Effector memory CD4-positive, alpha-beta T cell (primary cell): Measurements from ENCODE around the gene LCN6.
"Not testable (repeated sequence)": the region's sequence is repeated elsewhere in the genome, so short reads cannot be mapped to it uniquely, and the experiment has no call there.

Experiments
- DNase-seq, 3 donors: peaks; one replicate each; pipeline ENCODE4 v3.0.0-alpha.2; 2020
- H3K27ac ChIP-seq: 2 replicates; pipeline ENCODE4 v1.7.0; 2013; ENCODE audit warnings: mild to moderate bottlenecking, low read length, moderate library complexity; ENCODE audit not compliant: insufficient read depth, poor library complexity, severe bottlenecking
- H3K27me3 ChIP-seq: replicated peaks from 2 replicates; pipeline ENCODE4 v1.7.0; 2013; ENCODE audit warnings: mild to moderate bottlenecking, low read length; ENCODE audit not compliant: insufficient read depth, control insufficient read depth, poor library complexity, severe bottlenecking
- H3K36me3 ChIP-seq: 2 replicates; pipeline ENCODE4 v1.7.0; 2013; ENCODE audit warnings: mild to moderate bottlenecking, low read length, moderate library complexity; ENCODE audit not compliant: control insufficient read depth, insufficient read depth
- H3K4me1 ChIP-seq: 2 replicates; pipeline ENCODE4 v1.7.0; 2013; ENCODE audit warnings: low read length, mild to moderate bottlenecking; ENCODE audit not compliant: control insufficient read depth, insufficient read depth, poor library complexity, severe bottlenecking
- H3K4me3 ChIP-seq: 2 replicates; pipeline ENCODE4 v1.7.0; 2013; ENCODE audit warnings: low read length, low read depth, mild to moderate bottlenecking; ENCODE audit not compliant: insufficient read depth, poor library complexity, severe bottlenecking
- H3K9me3 ChIP-seq: 2 replicates; pipeline ENCODE4 v1.7.0; 2013; ENCODE audit warnings: mild to moderate bottlenecking, low read length, moderate library complexity; ENCODE audit not compliant: control insufficient read depth

The LCN6 gene

DNA sequence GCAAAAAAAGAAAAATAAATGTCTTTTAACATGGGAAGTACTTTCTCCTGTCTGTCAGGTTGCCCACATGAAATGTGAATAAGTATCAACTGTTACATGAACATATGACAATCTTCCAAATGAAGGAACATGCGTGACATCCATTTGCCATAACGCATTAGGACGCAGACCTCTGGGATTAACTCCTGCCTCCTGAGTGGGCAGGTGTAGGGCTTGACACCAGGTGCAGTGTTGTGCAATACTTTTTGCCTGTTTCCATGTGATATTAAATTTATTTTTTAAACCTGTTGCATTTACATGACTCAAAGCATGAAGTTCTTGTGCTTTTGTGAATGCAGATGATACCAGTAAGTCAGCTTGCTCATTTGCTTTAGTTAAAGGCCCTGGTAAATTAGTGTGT is 34.1 kb upstream of the LCN6 start:
- H3K4me1 ChIP-seq = no peaks in the 10 kb centered on the region
- H3K36me3 ChIP-seq = no peaks in the 10 kb centered on the region
- H3K27me3 ChIP-seq = no peaks in the 10 kb centered on the region
- no peak overlapping the region for H3K4me3 ChIP-seq
- no peak for DNase-seq
- no peaks in the 10 kb centered on the region for H3K9me3 ChIP-seq
- no peak overlapping the region for H3K27ac ChIP-seq

DNA sequence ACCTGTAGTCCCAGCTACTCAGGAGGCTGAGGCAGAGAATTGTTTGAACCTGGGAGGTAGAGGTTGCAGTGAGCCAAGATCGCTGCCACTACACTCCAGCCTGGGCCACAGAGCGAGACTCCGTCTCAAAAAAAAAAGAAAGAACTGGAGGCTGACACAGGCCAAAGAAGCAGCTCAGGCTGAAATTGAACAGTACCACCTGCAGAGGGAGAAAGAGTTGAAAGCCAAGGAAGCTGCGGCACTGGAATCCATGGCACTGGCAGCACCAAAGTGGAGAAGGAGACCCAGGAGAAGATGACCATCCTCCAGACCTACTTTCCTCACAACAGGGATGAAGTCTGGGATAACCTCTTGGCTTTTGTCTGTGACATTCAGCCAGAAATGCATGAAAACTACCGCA is 31.5 kb upstream of the LCN6 start:
- DNase-seq = no peak
- no peaks in the 10 kb centered on the region for H3K9me3 ChIP-seq
- no peak overlapping the region for H3K4me3 ChIP-seq
- H3K4me1 ChIP-seq = no peaks in the 10 kb centered on the region
- H3K36me3 ChIP-seq = no peaks in the 10 kb centered on the region
- H3K27ac ChIP-seq = no peak overlapping the region
- H3K27me3 ChIP-seq = no peaks in the 10 kb centered on the region

DNA sequence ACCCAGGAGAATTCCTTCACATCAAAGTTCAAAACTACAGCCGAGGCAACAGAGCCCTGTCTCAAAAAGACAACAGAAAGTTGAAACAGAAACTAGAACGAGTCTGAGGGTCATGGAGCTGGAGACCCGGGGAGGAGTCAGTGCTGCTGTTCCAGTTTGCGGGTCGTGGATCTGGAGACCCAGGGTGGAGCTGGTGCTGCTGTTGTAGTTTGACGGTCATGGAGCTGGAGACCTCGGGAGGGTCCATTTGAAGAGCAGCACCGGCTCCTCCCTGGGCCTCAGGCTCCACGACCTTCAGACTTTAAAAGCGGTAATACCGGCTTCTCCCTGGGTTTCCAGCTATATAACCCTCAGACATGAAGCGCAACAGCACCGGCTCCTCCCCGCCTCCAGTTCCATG is 29.0 kb upstream of the LCN6 start:
- Histone ChIP-seq H3K27me3 (no peaks in the 10 kb centered on the region), H3K36me3 (no peaks in the 10 kb centered on the region), H3K4me3 (no peak overlapping the region), H3K27ac (no peak overlapping the region), H3K9me3 (no peaks in the 10 kb centered on the region), H3K4me1 (no peaks in the 10 kb centered on the region)
- no peak for DNase-seq

DNA sequence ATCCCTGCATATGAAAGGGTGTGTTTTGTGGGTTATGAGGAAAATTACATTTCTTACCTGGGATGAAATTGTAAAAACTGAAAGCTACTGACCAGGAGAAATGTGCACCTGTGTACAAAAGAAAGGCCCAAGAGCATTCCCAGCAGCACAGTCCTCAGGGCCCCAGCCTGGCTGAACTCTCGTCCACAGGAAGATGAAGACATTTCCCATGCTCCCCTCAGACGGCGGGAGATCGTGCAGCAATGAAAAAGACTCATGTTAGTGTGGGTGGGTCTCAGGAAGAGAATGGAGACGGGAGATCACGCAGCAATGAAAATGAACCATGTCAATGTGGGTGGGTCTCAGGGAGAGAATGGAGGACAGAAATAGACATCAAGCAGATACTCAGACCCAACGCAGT is 28.6 kb upstream of the LCN6 start:
- H3K9me3 ChIP-seq = no peaks in the 10 kb centered on the region
- no peaks in the 10 kb centered on the region for H3K36me3 ChIP-seq
- H3K27me3 ChIP-seq = no peaks in the 10 kb centered on the region
- H3K4me1 ChIP-seq = no peaks in the 10 kb centered on the region
- no peak overlapping the region for H3K27ac ChIP-seq
- no peak overlapping the region for H3K4me3 ChIP-seq
- no peak for DNase-seq

DNA sequence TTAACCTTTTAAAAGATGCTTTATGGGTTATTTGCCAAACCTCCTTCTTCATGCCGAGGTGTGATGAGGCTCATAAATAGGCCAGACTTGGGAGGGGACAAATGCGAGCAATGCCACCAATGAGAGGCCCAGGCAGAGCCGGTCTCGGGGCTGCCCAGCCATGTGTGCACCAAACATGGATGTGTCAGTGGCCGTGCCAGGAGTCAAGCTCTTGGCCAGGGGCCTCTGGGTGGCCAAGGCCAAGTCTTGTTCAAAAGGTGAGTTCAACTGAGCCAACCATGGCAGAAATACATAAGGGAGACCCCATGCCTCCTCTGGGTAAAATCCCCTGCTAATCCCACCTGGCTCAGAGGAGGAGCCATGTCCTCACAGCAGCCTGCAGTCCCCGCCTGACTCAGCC is 26.9 kb upstream of the LCN6 start:
- Histone ChIP-seq H3K27me3 (no peaks in the 10 kb centered on the region), H3K9me3 (no peaks in the 10 kb centered on the region), H3K27ac (no peak overlapping the region), H3K4me3 (no peak overlapping the region), H3K36me3 (no peaks in the 10 kb centered on the region), H3K4me1 (no peaks in the 10 kb centered on the region)
- DNase-seq = no peak

DNA sequence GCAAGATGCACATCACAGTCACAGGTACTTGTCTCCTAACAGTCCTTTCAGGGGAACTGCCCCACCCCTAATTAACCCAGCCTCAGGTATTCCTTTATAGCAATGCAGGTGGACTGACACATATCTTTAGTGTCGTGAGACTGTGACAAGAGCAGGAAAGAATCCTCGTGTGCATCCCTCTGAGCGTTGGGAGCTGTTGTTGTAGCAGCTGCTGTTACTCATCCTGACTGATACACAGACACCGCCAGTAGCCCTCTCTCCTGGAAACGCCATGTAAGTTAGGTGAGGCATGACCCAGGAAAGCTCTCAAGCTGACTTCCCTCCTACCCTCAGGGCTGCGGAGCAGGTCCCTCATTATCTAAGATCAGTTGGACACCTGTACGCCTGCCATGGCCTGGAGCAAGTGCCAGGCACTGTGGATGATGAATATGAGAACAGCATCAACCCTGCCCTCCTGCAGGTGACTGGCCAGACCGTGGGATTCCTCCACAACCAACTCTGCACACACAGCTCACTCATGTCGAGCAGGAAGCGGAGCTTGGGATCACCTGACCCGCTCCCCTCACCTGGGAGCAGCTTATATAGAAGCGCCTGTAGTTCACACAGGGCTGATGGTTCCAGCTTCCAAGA is 26.2 kb upstream of the LCN6 start:
- no peaks in the 10 kb centered on the region for H3K27me3 ChIP-seq
- no peak overlapping the region for H3K4me3 ChIP-seq
- H3K4me1 ChIP-seq = no peaks in the 10 kb centered on the region
- H3K27ac ChIP-seq = no peak overlapping the region
- no peaks in the 10 kb centered on the region for H3K9me3 ChIP-seq
- no peak for DNase-seq
- no peaks in the 10 kb centered on the region for H3K36me3 ChIP-seq

DNA sequence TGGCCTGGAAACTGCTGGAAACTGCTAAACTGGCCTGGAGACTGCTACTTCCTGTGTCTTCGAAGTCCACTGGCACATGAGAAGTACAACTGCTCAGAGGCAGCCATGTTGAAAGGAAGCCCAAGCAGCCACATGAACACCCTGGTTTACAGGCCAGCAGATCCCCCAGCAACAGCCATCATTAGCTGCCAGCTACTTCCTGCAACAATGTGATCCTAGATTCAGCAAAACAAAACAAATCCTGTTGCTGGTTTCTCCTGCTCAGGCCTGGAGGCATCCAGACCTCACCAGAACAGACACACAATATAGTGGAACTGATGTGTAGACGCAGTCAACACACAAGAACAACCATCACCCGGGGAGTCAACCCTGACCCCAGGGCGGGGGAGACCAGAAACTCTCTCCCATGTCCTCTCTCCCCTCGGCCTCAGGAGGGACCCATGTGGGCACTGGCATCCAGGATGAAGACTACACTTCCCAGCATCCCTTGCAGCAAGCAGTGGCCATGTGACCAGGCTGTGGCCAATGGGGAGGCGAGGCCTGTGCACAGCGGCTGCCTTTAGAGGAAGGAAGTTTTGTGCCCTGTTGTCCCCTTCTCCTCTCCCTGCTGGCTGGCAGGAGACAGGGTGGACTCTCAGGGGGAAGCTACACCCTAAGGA is 25.2 kb upstream of the LCN6 start:
- DNase-seq = no peak
- no peak overlapping the region for H3K4me3 ChIP-seq

DNA sequence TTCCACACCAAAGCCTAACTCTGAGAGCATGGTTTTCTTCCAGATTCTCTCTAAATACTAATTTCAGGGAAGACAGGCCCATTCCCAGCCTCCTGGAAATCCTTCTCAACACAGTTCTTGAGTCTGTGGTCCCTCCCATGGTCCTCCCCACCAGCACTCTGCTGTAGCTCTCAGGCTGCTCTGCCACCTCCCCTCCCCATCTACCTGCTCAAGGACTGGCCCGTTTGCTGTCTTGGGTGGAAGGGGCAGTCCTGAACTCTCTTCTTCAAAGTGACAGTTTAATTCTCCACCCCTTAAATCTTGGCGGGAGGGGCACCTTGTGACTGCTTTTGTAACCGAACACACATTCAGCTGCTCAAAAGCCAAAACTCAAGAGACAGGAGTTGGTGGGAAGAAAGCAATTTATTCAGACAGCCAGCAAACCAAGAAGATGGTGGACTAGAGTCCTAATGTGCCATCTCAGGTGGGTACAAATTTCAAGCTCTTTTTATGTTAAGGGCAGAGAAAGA is 23.6 kb upstream of the LCN6 start:
- Histone ChIP-seq H3K27ac (no peak overlapping the region), H3K4me3 (no peak overlapping the region), H3K4me1 (peaks cover 2% of the 10 kb centered on the region), H3K27me3 (no peaks in the 10 kb centered on the region), H3K36me3 (no peaks in the 10 kb centered on the region), H3K9me3 (no peaks in the 10 kb centered on the region)
- no peak for DNase-seq

More for the DNA sequence above, 25.2 kb upstream of the LCN6 start:
- H3K4me1 ChIP-seq = no peaks in the 10 kb centered on the region
- H3K36me3 ChIP-seq = no peaks in the 10 kb centered on the region
- no peaks in the 10 kb centered on the region for H3K9me3 ChIP-seq
- H3K27ac ChIP-seq = no peak overlapping the region
- H3K27me3 ChIP-seq = no peaks in the 10 kb centered on the region

DNA sequence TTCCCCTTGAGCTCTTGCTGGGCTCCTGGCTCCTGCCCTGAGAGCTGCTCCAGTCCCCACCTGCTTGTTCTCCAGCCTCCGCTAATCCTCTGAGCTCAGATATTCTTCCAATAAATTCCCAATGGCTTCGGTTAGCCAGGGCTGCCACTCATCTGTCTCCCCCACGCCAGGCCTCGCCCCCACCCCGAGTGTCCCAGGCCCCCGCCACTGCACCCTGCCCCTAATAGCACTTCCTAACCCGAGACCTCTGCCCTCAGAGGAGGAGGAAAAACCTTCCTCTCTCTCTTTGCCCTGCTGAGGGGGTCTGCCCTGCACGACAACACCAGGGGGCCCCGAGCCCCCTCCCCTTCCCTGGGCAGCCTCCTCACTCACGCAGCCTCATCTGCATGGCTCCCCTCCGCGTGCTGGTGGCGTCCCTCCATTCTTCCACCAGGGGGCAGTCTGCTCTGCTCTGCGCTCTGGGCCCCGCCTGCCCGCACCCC is 21.4 kb upstream of the LCN6 start:
- H3K4me1 ChIP-seq = peaks cover 4% of the 10 kb centered on the region
- DNase-seq = peak in 1 of 3 donors; percentile 17

DNA sequence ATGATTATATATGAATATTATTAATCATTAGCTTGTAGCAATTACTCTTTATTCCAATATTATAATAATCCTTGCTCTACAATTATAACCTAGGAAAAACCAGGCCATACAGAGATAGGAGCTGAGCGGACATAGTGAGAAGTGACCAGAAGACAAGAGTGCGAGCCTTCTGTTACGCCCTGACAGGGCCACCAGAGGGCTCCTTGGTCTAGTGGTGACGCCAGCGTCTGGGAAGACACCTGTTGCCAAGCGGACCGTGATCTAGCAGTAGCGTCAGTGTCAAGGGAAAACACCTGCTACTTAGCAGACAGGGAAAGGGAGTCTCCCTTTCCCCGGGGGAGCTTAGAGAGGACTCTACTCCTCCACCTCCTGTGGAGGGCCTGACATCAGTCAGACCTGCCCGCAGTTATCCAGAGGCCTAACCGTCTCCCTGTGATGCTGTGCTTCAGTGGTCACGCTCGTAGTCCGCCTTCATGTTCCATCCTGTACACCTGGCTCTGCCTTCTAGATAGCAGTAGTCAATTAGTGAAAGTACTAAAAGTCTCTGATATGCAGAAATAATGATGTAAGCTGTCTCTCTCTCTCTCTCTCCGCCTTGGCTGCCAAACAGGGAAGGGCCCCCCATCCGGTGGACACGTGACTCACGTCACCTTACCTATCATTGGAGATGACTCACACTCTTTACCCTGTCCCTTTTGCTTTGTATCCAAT is 18.2 kb upstream of the LCN6 start:
- H3K9me3 ChIP-seq, H3K36me3 ChIP-seq, H3K4me1 ChIP-seq, H3K27me3 ChIP-seq, H3K27ac ChIP-seq, H3K4me3 ChIP-seq: not testable (repeated sequence)
- DNase-seq = peak; percentile 39 to 49 (median 47)

More for the DNA sequence above, 21.4 kb upstream of the LCN6 start:
- Histone ChIP-seq H3K36me3 (no peaks in the 10 kb centered on the region), H3K9me3 (no peaks in the 10 kb centered on the region), H3K27ac (no peak overlapping the region), H3K4me3 (no peak overlapping the region), H3K27me3 (no peaks in the 10 kb centered on the region)
